MCF 10A (cell line): ENCODE measurements around the gene PRELID1. TPM values are rescaled to one million over a fixed set of nuclear protein-coding genes. Genes with fewer than 3 reads are reported as not detected.

Experiments used
- BruUV-seq: library from RNA; stranded (reverse); fragments of 400-500 nt; replicated peaks from 2 replicates; lab custom pipeline; 2021; lab: Mats Ljungman, UMichigan
- CTCF ChIA-PET: fragments of 300-600 bp; sonication (Branson Sonifier 250); formaldehyde crosslinking; extraction: SDS; loops from one replicate; lab custom pipeline; 2021; ENCODE audit warnings: antibody characterized with exemption, inconsistent platforms; lab: Yijun Ruan, JAX
- POLR2A ChIA-PET: fragments of 300-600, 350-650 bp; sonication (Branson Sonifier 250); formaldehyde crosslinking; extraction: SDS; loops from one replicate; lab custom pipeline; 2020; ENCODE audit warnings: antibody characterized with exemption, inconsistent platforms; lab: Yijun Ruan, JAX
- DNase-seq: peaks from one replicate; pipeline ENCODE4 v3.0.0-alpha.2; 2018; ENCODE audit not compliant: unreplicated experiment
- H3K27ac Mint-ChIP-seq: one replicate; pipeline ENCODE4 v1.8.0; 2022; ENCODE audit warnings: mild to moderate bottlenecking, low read depth, mixed read lengths; ENCODE audit not compliant: unreplicated experiment
- H3K27me3 Mint-ChIP-seq: one replicate; pipeline ENCODE4 v1.8.0; 2022; ENCODE audit warnings: mixed read lengths; ENCODE audit not compliant: insufficient read depth, unreplicated experiment
- H3K36me3 Mint-ChIP-seq: one replicate; pipeline ENCODE4 v1.8.0; 2022; ENCODE audit warnings: mild to moderate bottlenecking, moderate library complexity, mixed read lengths; ENCODE audit not compliant: insufficient read depth, unreplicated experiment
- H3K4me1 Mint-ChIP-seq: one replicate; pipeline ENCODE4 v1.8.0; 2022; ENCODE audit warnings: mixed read lengths; ENCODE audit not compliant: insufficient read depth, unreplicated experiment
- H3K4me3 Mint-ChIP-seq: one replicate; pipeline ENCODE4 v1.8.0; 2022; ENCODE audit warnings: mild to moderate bottlenecking, moderate library complexity, mixed read lengths; ENCODE audit not compliant: unreplicated experiment
- H3K9me3 Mint-ChIP-seq: one replicate; pipeline ENCODE4 v1.8.0; 2022; ENCODE audit warnings: mixed read lengths; ENCODE audit not compliant: unreplicated experiment
- intact Hi-C: fragments of 100-400 bp; cut with micrococcal nuclease; formaldehyde crosslinking; loops from 2 replicates; pipeline ENCODE4 v1.14.1; 2022
- total RNA-seq: library from RNA; stranded (reverse); gene quantifications from 2 replicates; pipeline ENCODE4 v1.2.3, GENCODE V29; 2022
- TF ChIP-seq, protein P1 (sequence below): fragments of 200-600 bp; IDR thresholded peaks from one replicate; pipeline ENCODE4 v1.8.0; 2022; ENCODE audit warnings: antibody characterized with exemption, mild to moderate bottlenecking; ENCODE audit not compliant: unreplicated experiment

Gene PRELID1
- total RNA-seq, 1 experiment from 2014 or later, result 267 TPM

DNA sequence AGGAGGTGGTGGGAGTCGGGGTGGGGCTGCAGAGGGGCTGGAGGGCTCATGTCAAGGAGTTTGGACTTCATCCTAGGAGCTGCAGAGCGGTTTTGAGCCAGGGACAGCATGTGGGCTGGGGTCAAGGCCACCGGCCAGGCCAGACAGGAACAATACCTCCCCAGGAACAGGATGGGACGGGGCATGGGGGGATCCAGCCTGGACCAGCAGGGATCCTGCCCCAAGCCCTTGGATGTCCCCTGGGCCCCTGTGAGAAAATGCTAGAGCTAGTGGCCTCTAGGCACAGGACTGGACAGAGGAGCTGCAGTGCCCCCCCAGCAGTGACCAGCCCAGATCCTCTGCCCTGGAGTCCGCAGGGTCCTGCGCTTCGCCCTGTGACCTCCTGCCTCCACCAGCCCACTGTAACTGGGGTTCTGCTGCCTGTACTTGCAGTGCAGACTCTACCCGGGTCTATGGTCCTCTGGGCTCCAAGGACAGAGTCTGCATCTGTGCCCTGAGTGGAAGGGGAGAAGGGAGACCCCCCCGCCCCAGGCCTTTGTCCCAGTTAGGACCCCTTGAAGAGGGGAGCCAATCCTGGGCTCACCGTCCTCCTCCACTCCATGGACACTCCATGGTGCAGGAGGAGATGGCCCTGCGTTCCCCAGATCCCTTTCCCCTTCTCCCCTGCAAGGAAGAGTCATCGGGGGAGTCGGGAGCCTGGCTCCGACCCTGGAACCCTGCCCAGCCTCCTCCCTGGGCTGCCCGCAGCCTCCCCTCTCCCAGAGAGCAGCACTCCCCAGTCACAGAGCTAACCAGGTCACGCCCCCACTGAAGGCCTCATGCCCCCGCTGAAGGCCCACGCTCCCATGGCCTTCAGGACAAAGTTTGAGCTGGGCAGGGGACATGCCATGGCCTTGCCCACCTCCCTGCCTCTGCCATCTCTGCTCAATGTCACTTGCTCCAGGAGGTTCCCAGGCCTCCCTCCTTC, 11.1 kb downstream of the PRELID1 start:
- H3K27ac Mint-ChIP-seq, result no peak overlapping the region
- CTCF ChIA-PET, result interaction anchor here (0.6 to 6.5 kb wide), 7 partner anchors 11 to 201 kb away, joined by 3 to 59 read pairs (median 4); no protein-coding TSS in a partner anchor
- TF ChIP-seq, protein P1, sequence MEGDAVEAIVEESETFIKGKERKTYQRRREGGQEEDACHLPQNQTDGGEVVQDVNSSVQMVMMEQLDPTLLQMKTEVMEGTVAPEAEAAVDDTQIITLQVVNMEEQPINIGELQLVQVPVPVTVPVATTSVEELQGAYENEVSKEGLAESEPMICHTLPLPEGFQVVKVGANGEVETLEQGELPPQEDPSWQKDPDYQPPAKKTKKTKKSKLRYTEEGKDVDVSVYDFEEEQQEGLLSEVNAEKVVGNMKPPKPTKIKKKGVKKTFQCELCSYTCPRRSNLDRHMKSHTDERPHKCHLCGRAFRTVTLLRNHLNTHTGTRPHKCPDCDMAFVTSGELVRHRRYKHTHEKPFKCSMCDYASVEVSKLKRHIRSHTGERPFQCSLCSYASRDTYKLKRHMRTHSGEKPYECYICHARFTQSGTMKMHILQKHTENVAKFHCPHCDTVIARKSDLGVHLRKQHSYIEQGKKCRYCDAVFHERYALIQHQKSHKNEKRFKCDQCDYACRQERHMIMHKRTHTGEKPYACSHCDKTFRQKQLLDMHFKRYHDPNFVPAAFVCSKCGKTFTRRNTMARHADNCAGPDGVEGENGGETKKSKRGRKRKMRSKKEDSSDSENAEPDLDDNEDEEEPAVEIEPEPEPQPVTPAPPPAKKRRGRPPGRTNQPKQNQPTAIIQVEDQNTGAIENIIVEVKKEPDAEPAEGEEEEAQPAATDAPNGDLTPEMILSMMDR, result no peak
- no TSS peak for BruUV-seq
- H3K4me1 Mint-ChIP-seq, result peaks cover 21% of the 10 kb centered on the region
- no peaks in the 10 kb centered on the region for H3K27me3 Mint-ChIP-seq
- POLR2A ChIA-PET, result interaction anchor here (0.6 to 1.5 kb wide), 3 partner anchors 9 to 194 kb away, joined by 3 to 4 read pairs (median 3); partner anchors contain the start of gene LMAN2
- no peak for DNase-seq
- no peaks in the 10 kb centered on the region for H3K9me3 Mint-ChIP-seq
- peaks cover 20% of the 10 kb centered on the region for H3K36me3 Mint-ChIP-seq
- no peak overlapping the region for H3K4me3 Mint-ChIP-seq
- intact Hi-C loops, result loop anchor here (5.0 kb wide), 1 partner anchor 188 kb away; no protein-coding TSS in a partner anchor

DNA sequence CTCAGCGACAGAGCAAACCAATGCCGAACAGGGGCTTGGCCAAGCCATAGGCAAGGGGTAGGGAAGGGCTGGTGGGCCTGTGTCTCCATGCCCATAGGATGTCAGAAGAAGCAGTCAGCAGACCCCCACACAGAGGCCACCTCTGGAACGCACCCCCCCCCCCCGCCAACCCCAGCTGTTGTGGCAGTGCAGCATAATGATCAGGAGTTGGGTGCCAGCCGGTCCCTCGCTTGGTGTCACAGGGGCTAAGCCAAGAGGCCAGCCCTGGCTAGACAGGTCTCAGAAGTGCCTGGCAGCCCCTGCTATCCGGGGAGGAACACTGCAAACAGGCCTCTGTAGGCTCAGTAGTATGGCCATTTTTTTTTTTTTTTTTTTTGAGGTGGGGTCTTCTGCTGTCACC, 11.8 kb downstream of the PRELID1 start:
- Mint-ChIP-seq H3K4me1 (peaks cover 17% of the 10 kb centered on the region), H3K27ac (no peak overlapping the region), H3K9me3 (no peaks in the 10 kb centered on the region), H3K36me3 (peaks cover 26% of the 10 kb centered on the region), H3K4me3 (no peak overlapping the region), H3K27me3 (no peaks in the 10 kb centered on the region)
- ChIA-PET POLR2A (interaction anchor here (0.9 to 1.3 kb wide), 3 partner anchors 9 to 87 kb away, joined by 3 to 4 read pairs (median 3); no protein-coding TSS in a partner anchor), CTCF (interaction anchor here (0.6 to 6.5 kb wide), 8 partner anchors 14 to 740 kb away, joined by 3 to 59 read pairs (median 4); partner anchors contain the start of gene F12)
- no peak for DNase-seq
- TF ChIP-seq, protein P1, result no peak
- BruUV-seq, result no TSS peak
- intact Hi-C loops, result loop anchor here (5.0 kb wide), 1 partner anchor 187 kb away; no protein-coding TSS in a partner anchor

GRCh38 chr5:177316005-177316404, 12.4 kb downstream of the PRELID1 start:
- H3K4me1 Mint-ChIP-seq, result peaks cover 11% of the 10 kb centered on the region
- H3K9me3 Mint-ChIP-seq, result no peaks in the 10 kb centered on the region
- BruUV-seq, result no TSS peak
- TF ChIP-seq, protein P1, result no peak
- H3K27ac Mint-ChIP-seq, result no peak overlapping the region
- no peaks in the 10 kb centered on the region for H3K27me3 Mint-ChIP-seq
- intact Hi-C loops, result loop anchor here (5.0 kb wide), 1 partner anchor 186 kb away; no protein-coding TSS in a partner anchor
- ChIA-PET CTCF (interaction anchor here (0.6 to 6.5 kb wide), 14 partner anchors 13 to 741 kb away, joined by 3 to 59 read pairs (median 8); partner anchors contain the start of genes F12 and LMAN2), POLR2A (interaction anchor here (0.7 to 1.3 kb wide), 6 partner anchors 8 to 139 kb away, joined by 3 to 5 read pairs (median 3); partner anchors contain the start of genes PRELID1 and RAB24)
- peaks cover 28% of the 10 kb centered on the region for H3K36me3 Mint-ChIP-seq
- no peak overlapping the region for H3K4me3 Mint-ChIP-seq
- DNase-seq, result no peak
